MM.1S (cell line): Measurements from ENCODE around the gene CHEK1.

Experiments
- DNase-seq: peaks from one replicate; pipeline ENCODE4 v3.0.0-alpha.2; 2015
- H2AFZ ChIP-seq: fragments of 300-600 bp; sonication (generic); 2 replicates; pipeline ENCODE4 v1.6.0; 2016; ENCODE audit warnings: antibody characterized with exemption, low read length
- H3F3A ChIP-seq: fragments of 300-600 bp; sonication (generic); 2 replicates; pipeline ENCODE4 v1.6.1; 2016; ENCODE audit warnings: mild to moderate bottlenecking, antibody characterized with exemption, low read length, moderate library complexity, mixed read lengths; ENCODE audit not compliant: insufficient read depth
- H3K27ac ChIP-seq: fragments of 300-600 bp; sonication (generic); 2 replicates; pipeline ENCODE4 v1.5.1; 2016; ENCODE audit warnings: mild to moderate bottlenecking, low read length
- H3K27me3 ChIP-seq: fragments of 300-600 bp; sonication (generic); replicated peaks from 2 replicates; pipeline ENCODE4 v1.6.0; 2016; ENCODE audit warnings: low read length; ENCODE audit not compliant: insufficient read depth
- H3K36me3 ChIP-seq: fragments of 300-600 bp; sonication (generic); replicated peaks from 2 replicates; pipeline ENCODE4 v1.6.1; 2016; ENCODE audit warnings: mild to moderate bottlenecking, low read length, mixed read lengths; ENCODE audit not compliant: insufficient read depth
- H3K4me1 ChIP-seq: fragments of 300-600 bp; sonication (generic); 2 replicates; pipeline ENCODE4 v1.6.1; 2016; ENCODE audit warnings: low read length, mixed read lengths
- H3K4me2 ChIP-seq: fragments of 300-600 bp; sonication (generic); 2 replicates; pipeline ENCODE4 v1.6.0; 2016; ENCODE audit warnings: low read depth, low read length
- H3K4me3 ChIP-seq: fragments of 300-600 bp; sonication (generic); 2 replicates; pipeline ENCODE4 v1.5.1; 2016; ENCODE audit warnings: low read length, mixed read lengths
- H3K79me2 ChIP-seq: fragments of 300-600 bp; sonication (generic); 2 replicates; pipeline ENCODE4 v1.6.1; 2016; ENCODE audit warnings: mixed run types, low read length, mixed read lengths
- H3K9ac ChIP-seq: fragments of 300-600 bp; sonication (generic); 2 replicates; pipeline ENCODE4 v1.6.1; 2016; ENCODE audit warnings: low read length, mixed read lengths
- H3K9me2 ChIP-seq: fragments of 300-600 bp; sonication (generic); replicated peaks from 2 replicates; pipeline ENCODE4 v1.6.1; 2016; ENCODE audit warnings: mild to moderate bottlenecking, low read length, mixed read lengths; ENCODE audit not compliant: insufficient read depth
- H3K9me3 ChIP-seq: fragments of 300-600 bp; sonication (generic); replicated peaks from 2 replicates; pipeline ENCODE4 v1.6.1; 2016; ENCODE audit warnings: mild to moderate bottlenecking, low read length, mixed read lengths; ENCODE audit not compliant: insufficient read depth
- H4K20me1 ChIP-seq: fragments of 300-600 bp; sonication (generic); 2 replicates; pipeline ENCODE4 v1.6.1; 2016; ENCODE audit warnings: mild to moderate bottlenecking, low read length, moderate library complexity, mixed read lengths; ENCODE audit not compliant: insufficient read depth
- CTCF ChIP-seq: fragments of 300-600 bp; sonication (generic); IDR thresholded peaks from 2 replicates; pipeline ENCODE4 v1.5.1; 2016; ENCODE audit warnings: antibody characterized with exemption, low read length, mixed read lengths
- EZH2 ChIP-seq: fragments of 300-600 bp; sonication (generic); optimal IDR thresholded peaks from 2 replicates; pipeline ENCODE3; 2017; ENCODE audit warnings: low read depth, mild to moderate bottlenecking, antibody characterized with exemption, low read length, mixed read lengths
- EZH2phosphoT487 ChIP-seq: fragments of 300-600 bp; sonication (generic); IDR thresholded peaks from 2 replicates; pipeline ENCODE4 v1.6.1; 2018; ENCODE audit warnings: antibody characterized with exemption, low read length

CHEK1 gene

DNA sequence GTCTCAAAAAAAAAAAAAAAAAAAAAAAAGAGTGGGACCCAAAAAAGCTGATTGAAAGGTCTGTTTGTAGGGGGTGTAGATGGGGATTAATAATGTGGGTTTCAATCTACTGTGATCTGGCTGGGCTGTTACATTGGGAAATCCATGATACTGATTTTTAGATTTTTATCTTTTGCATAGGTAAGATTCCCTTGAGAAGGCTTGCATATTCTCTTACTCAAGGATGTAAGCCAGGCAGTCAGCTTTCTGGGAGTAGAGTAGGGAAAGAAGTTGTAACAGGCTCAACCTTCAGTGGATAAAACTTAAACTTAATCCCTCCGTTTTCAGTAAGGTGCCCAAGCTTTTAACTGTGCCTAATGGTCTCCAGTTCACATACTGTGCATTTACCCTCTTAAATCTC is 1.9 kb upstream of the CHEK1 start:
- no peaks in the 10 kb centered on the region for H3K9me2 ChIP-seq
- H3K79me2 ChIP-seq, result peaks cover 22% of the 10 kb centered on the region
- no peaks in the 10 kb centered on the region for H3K27me3 ChIP-seq
- H3F3A ChIP-seq, result peaks cover 38% of the 10 kb centered on the region
- DNase-seq, result no peak
- no peak overlapping the region for H3K9ac ChIP-seq
- TF ChIP-seq CTCF, result no peak
- TF ChIP-seq EZH2, result no peak
- no peak for TF ChIP-seq EZH2phosphoT487
- H3K4me1 ChIP-seq, result peaks cover 17% of the 10 kb centered on the region
- H3K4me3 ChIP-seq, result no peak overlapping the region
- no peak overlapping the region for H3K27ac ChIP-seq
- H3K4me2 ChIP-seq, result no peak overlapping the region
- no peaks in the 10 kb centered on the region for H3K9me3 ChIP-seq
- no peaks in the 10 kb centered on the region for H4K20me1 ChIP-seq
- H2AFZ ChIP-seq, result no peak overlapping the region
- H3K36me3 ChIP-seq, result peaks cover 32% of the 10 kb centered on the region

- peaks cover 19% of the 10 kb centered on the region for H3K4me1 ChIP-seq
- H3K4me2 ChIP-seq, result peak overlapping the region; percentile 82
- peak overlapping the region; percentile 79 for H3K4me3 ChIP-seq
- H3K9ac ChIP-seq, result peak overlapping the region; percentile 80
- H3K27me3 ChIP-seq, result no peaks in the 10 kb centered on the region
- TF ChIP-seq EZH2phosphoT487, result no peak
- no peak for TF ChIP-seq CTCF
- TF ChIP-seq EZH2, result no peak
- peaks cover 19% of the 10 kb centered on the region; the same call in 1 of the 2 replicates for H3K36me3 ChIP-seq
- no peaks in the 10 kb centered on the region for H3K9me2 ChIP-seq
- peaks cover 42% of the 10 kb centered on the region for H3K79me2 ChIP-seq
- no peaks in the 10 kb centered on the region for H4K20me1 ChIP-seq
- H3F3A ChIP-seq, result peaks cover 38% of the 10 kb centered on the region
- H2AFZ ChIP-seq, result peak overlapping the region; percentile 71
- DNase-seq, result no peak
- H3K27ac ChIP-seq, result peak overlapping the region; percentile 92
- no peaks in the 10 kb centered on the region for H3K9me3 ChIP-seq
These were observed 264 bp downstream of the CHEK1 start for GRCh38 chr11:125625225-125625629.

DNA sequence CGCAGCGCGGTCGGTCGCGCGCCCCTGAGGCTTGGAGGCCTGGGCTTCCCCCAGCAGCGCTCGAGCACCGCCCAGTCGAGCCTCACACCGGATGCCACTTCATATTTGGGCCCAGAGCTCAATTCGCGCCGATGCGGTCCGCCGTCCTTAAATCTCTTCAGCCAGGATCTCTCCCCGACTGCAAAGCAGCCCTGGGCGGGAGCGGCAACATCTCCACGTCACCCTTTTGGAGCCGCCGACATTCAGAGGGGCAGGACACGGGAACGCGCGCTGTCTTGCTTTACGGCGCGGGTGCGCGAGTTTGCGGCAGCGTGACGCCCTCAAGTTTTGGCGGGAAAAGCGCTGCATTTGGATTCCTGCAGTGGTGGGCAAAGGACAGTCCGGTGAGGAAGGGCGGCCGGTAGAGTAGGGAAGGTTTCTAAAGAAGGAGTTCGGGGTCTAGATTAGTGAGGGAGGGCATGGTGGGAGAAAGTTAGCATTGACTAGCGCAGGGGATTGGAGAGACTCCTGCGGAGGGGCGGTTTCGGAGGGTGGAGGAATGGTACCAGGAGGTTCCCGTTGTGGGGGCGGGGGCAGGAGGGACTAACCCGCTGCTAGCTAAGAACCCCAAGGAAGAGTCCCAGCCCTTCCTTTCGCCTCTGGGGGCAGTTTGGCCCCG is 796 bp downstream of the CHEK1 start:
- no peaks in the 10 kb centered on the region for H3K9me3 ChIP-seq
- peak overlapping the region; percentile 82 for H3K4me2 ChIP-seq
- H3K4me1 ChIP-seq, result peaks cover 19% of the 10 kb centered on the region
- H3K27me3 ChIP-seq, result no peaks in the 10 kb centered on the region
- peaks cover 38% of the 10 kb centered on the region for H3F3A ChIP-seq
- TF ChIP-seq CTCF, result no peak
- no peak for TF ChIP-seq EZH2phosphoT487
- TF ChIP-seq EZH2, result no peak
- H3K79me2 ChIP-seq, result peaks cover 47% of the 10 kb centered on the region
- H3K4me3 ChIP-seq, result peak overlapping the region; percentile 79
- peak; percentile 92 for DNase-seq
- H2AFZ ChIP-seq, result peak overlapping the region; percentile 71
- peaks cover 14% of the 10 kb centered on the region; the same call in 1 of the 2 replicates for H3K36me3 ChIP-seq
- H3K9ac ChIP-seq, result peak overlapping the region; percentile 80
- peak overlapping the region; percentile 92 for H3K27ac ChIP-seq
- H4K20me1 ChIP-seq, result no peaks in the 10 kb centered on the region
- no peaks in the 10 kb centered on the region for H3K9me2 ChIP-seq
